H1 (cell line): ENCODE data around the gene IL10. TPM values are rescaled to one million over a fixed set of nuclear protein-coding genes. Genes with fewer than 3 reads are reported as not detected.

Experiments
- JUND ChIP-seq: IDR thresholded peaks from 2 replicates; pipeline ENCODE4 v1.6.1; 2011; ENCODE audit warnings: mild to moderate bottlenecking, improper control_type of control experiment, low read length
- TEAD4 ChIP-seq: IDR thresholded peaks from 2 replicates; pipeline ENCODE4 v1.6.1; 2012; ENCODE audit warnings: low read depth, low read length, inconsistent platforms, mixed read lengths
- polyA plus RNA-seq, 7 experiments: library from polyadenylated mRNA; depleted of rRNA in 3 of 7; stranded (reverse) in 5 of 7; unstranded in 2 of 7; fragments of >200 nt in 5 of 7; fragments of 200-250 nt in 2 of 7; gene quantifications; 1 replicate in 5 of 7; 2 replicates in 1 of 7; 4 replicates in 1 of 7; pipeline versions ENCODE4 v1.2.1 to v1.2.3, GENCODE V29; 2011 to 2013; ENCODE audit warnings: missing spikeins in 2 of 7, mixed read lengths in 2 of 7
- total RNA-seq: library from RNA; stranded (reverse); fragmentation: NEBNext Ultra II Directional; extraction: Animal tissue kit (Norgen Biotek cat#: 25700); gene quantifications from 2 replicates; pipeline ENCODE4 v1.2.1, GENCODE V29; 2021

Gene IL10
- total and polyA plus RNA-seq, 2 of the 8 experiments (the other 6 are each of a cell fraction or from before 2014, with no cell fraction given): not detected

DNA sequence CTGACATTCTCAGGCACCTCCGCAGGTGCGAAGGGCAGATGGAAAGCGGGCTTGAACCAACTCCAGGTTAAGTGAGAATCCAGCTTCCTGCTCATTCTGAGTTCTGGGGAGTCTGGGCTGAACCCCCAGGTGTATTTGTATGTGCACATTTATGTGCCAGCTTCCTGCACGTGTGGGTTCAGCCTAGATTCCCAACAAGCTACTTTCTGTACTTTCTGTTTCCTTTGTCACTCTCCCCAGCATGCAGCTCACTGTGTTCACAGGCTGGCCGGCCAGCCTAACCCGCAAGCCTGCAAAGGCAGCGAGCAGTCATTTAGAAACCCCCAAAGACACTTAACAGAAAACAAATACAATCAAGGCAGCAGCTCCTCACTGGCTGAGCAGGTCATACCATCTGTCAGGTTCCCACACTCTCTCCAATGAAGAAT lies 3.0 kb downstream of the IL10 start (continued):
- no peak for TF ChIP-seq TEAD4
- no peak for TF ChIP-seq JUND
